Measurements from ENCODE around the gene HNF1A.

Gene HNF1A

GRCh38 chr12:120988234-120988633, 9.9 kb downstream of the HNF1A start:
- ChIA-PET POLR2A (no interaction called here), CTCF (no interaction called here)
- no peak for DNase-seq (ENCODE audit: extremely low spot score)
- TF ChIP-seq ZNF384 (IDR thresholded peaks at IDR 0.05): no peak

- POLR2A ChIA-PET: no interaction called here
- CTCF ChIA-PET: no interaction called here
- DNase-seq (ENCODE audit: extremely low spot score): no peak
- no peak for TF ChIP-seq ZNF384 (IDR thresholded peaks at IDR 0.05)
- TF ChIP-seq LEF1 (IDR thresholded peaks at IDR 0.05; ENCODE audit: borderline replicate concordance): no peak
- TF ChIP-seq FOXA1 (IDR thresholded peaks at IDR 0.05): no peak
- no peak for TF ChIP-seq BHLHE40 (IDR thresholded peaks at IDR 0.05; ENCODE audit: borderline replicate concordance)
- no peak for TF ChIP-seq L3MBTL2 (conservative IDR thresholded peaks at IDR 0.05)
- TF ChIP-seq HDGF (IDR thresholded peaks at IDR 0.05; ENCODE audit: borderline replicate concordance): no peak
- TF ChIP-seq ARNT (IDR thresholded peaks at IDR 0.05): no peak
- no peak for TF ChIP-seq FOXK2 (IDR thresholded peaks at IDR 0.05)
- no peak for TF ChIP-seq SP1 (IDR thresholded peaks at IDR 0.05)
- no peak for TF ChIP-seq CTBP1 (IDR thresholded peaks at IDR 0.05; ENCODE audit: borderline replicate concordance)
- TF ChIP-seq TARDBP (IDR thresholded peaks at IDR 0.05): no peak
- no peak for TF ChIP-seq NFRKB (IDR thresholded peaks at IDR 0.05)
- TF ChIP-seq SUZ12 (IDR thresholded peaks at IDR 0.05): no peak
- no peak for TF ChIP-seq PKNOX1 (IDR thresholded peaks at IDR 0.05)
Measured at GRCh38 chr12:120988658-120989057, 10.3 kb downstream of the HNF1A start.

GRCh38 chr12:120989687-120990086, 11.3 kb downstream of the HNF1A start:
- TF ChIP-seq FOXM1 (IDR thresholded peaks at IDR 0.05; ENCODE audit: borderline replicate concordance) (no peak), TARDBP (IDR thresholded peaks at IDR 0.05) (no peak), L3MBTL2 (conservative IDR thresholded peaks at IDR 0.05) (no peak), NFRKB (IDR thresholded peaks at IDR 0.05) (no peak), LEF1 (IDR thresholded peaks at IDR 0.05; ENCODE audit: borderline replicate concordance) (no peak), CTBP1 (IDR thresholded peaks at IDR 0.05; ENCODE audit: borderline replicate concordance) (no peak), SUZ12 (IDR thresholded peaks at IDR 0.05) (no peak), SP1 (IDR thresholded peaks at IDR 0.05) (no peak)
- ChIA-PET CTCF (no interaction called here), POLR2A (no interaction called here)
- DNase-seq (ENCODE audit: extremely low spot score): no peak

GRCh38 chr12:120990487-120991055, 12.2 kb downstream of the HNF1A start:
- CTCF ChIA-PET: no interaction called here
- TF ChIP-seq PKNOX1 (IDR thresholded peaks at IDR 0.05): no peak
- no peak for TF ChIP-seq NFRKB (IDR thresholded peaks at IDR 0.05)
- no peak for TF ChIP-seq LEF1 (IDR thresholded peaks at IDR 0.05; ENCODE audit: borderline replicate concordance)
- no peak for TF ChIP-seq FOXM1 (IDR thresholded peaks at IDR 0.05; ENCODE audit: borderline replicate concordance)
- no peak for TF ChIP-seq TARDBP (IDR thresholded peaks at IDR 0.05)
- no peak for DNase-seq (ENCODE audit: extremely low spot score)
- POLR2A ChIA-PET: no interaction called here

- TF ChIP-seq CTBP1 (IDR thresholded peaks at IDR 0.05; ENCODE audit: borderline replicate concordance): no peak
- no peak for TF ChIP-seq SP1 (IDR thresholded peaks at IDR 0.05)
- no peak for TF ChIP-seq BHLHE40 (IDR thresholded peaks at IDR 0.05; ENCODE audit: borderline replicate concordance)
- no peak for TF ChIP-seq NFRKB (IDR thresholded peaks at IDR 0.05)
- no peak for TF ChIP-seq ARNT (IDR thresholded peaks at IDR 0.05)
- no peak for TF ChIP-seq TARDBP (IDR thresholded peaks at IDR 0.05)
- TF ChIP-seq ZNF384 (IDR thresholded peaks at IDR 0.05): no peak
- TF ChIP-seq HDGF (IDR thresholded peaks at IDR 0.05; ENCODE audit: borderline replicate concordance): no peak
- no peak for TF ChIP-seq FOXK2 (IDR thresholded peaks at IDR 0.05)
- no peak for DNase-seq (ENCODE audit: extremely low spot score)
- POLR2A ChIA-PET: no interaction called here
- CTCF ChIA-PET: no interaction called here
Measured at GRCh38 chr12:120991965-120992364, 13.6 kb downstream of the HNF1A start.

GRCh38 chr12:120992989-120993388, 14.6 kb downstream of the HNF1A start:
- ChIA-PET POLR2A (interaction anchor here (1.0 kb wide), 1 partner anchor 12 kb away, joined by 3 read pairs; no protein-coding TSS in a partner anchor), CTCF (interaction anchor here (0.7 kb wide), 1 partner anchor 346 kb away, joined by 3 read pairs; no protein-coding TSS in a partner anchor)
- DNase-seq (ENCODE audit: extremely low spot score): no peak

More at GRCh38 chr12:120992989-120993388, 14.6 kb downstream of the HNF1A start:
- TF ChIP-seq ZNF384 (IDR thresholded peaks at IDR 0.05) (no peak), ARNT (IDR thresholded peaks at IDR 0.05) (no peak), L3MBTL2 (conservative IDR thresholded peaks at IDR 0.05) (no peak), FOXM1 (IDR thresholded peaks at IDR 0.05; ENCODE audit: borderline replicate concordance) (no peak), ELF4 (IDR thresholded peaks at IDR 0.05) (no peak), PKNOX1 (IDR thresholded peaks at IDR 0.05) (no peak), HDGF (IDR thresholded peaks at IDR 0.05; ENCODE audit: borderline replicate concordance) (no peak), CTBP1 (IDR thresholded peaks at IDR 0.05; ENCODE audit: borderline replicate concordance) (no peak), SUZ12 (IDR thresholded peaks at IDR 0.05) (no peak), BHLHE40 (IDR thresholded peaks at IDR 0.05; ENCODE audit: borderline replicate concordance) (no peak), NFRKB (IDR thresholded peaks at IDR 0.05) (no peak), TARDBP (IDR thresholded peaks at IDR 0.05) (no peak), FOXA1 (IDR thresholded peaks at IDR 0.05) (no peak), FOXK2 (IDR thresholded peaks at IDR 0.05) (no peak), SP1 (IDR thresholded peaks at IDR 0.05) (no peak), LEF1 (IDR thresholded peaks at IDR 0.05; ENCODE audit: borderline replicate concordance) (no peak)

Data from HEK293T (cell line).